Esophagus squamous epithelium (tissue), 4 donors: ENCODE measurements around the gene OPTC.

Source experiments
- CTCF ChIP-seq, 6 experiments: fragments of 450-650 bp in 4 of 6; fragments of 200-600 bp in 2 of 6; sonication (generic) in 2 of 6; IDR thresholded peaks; one replicate each; pipeline ENCODE4 v1.5.1; 2016 to 2019; ENCODE audit warnings: antibody characterized with exemption in 6 of 6, mild to moderate bottlenecking in 4 of 6, moderate library complexity in 4 of 6
- POLR2A ChIP-seq, 4 donors: fragments of 450-650 bp; IDR thresholded peaks; one replicate each; pipeline ENCODE4 v1.6.1; 2017; ENCODE audit warnings: antibody characterized with exemption in 4 of 4, mild to moderate bottlenecking in 4 of 4, moderate library complexity in 3 of 4

DNA sequence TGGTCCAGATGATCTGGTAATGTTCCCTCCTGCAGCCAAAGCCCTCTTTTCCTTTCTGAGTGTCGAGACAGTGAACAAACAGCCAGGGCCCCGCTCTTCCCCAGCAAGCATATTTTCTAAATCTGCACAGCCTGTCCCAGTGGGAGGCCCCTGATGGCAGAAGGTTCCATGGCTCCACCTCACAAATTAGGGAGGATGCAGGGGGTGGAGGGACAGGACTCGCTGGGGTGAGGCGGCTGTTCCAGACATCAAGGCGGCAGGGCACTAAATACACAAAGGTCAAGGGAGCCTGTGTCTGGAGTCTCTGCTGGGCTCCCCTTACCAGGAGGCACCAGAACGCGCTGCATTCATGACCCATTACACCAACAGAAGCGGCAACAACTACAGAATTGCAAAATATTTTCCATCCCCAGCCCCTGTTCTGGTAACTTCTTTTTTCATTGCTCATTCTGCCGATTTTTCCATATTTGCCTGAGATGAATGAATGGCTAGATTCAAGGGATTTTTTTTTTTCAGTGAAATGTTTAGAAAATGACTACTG is 45.4 kb upstream of the OPTC start:
- TF ChIP-seq CTCF (IDR thresholded peaks at IDR 0.05) (no peak), POLR2A (IDR thresholded peaks at IDR 0.05) (no peak)
